NCI-H748 (cell line): ENCODE measurements around the gene KSR1.
"Not testable (repeated sequence)": the region's sequence is repeated elsewhere in the genome, so short reads cannot be mapped to it uniquely, and the experiment has no call there.

ENCODE experiments used
- DNase-seq: peaks from one replicate; lab custom pipeline; 2025; ENCODE audit not compliant: unreplicated experiment; lab: John Stamatoyannopoulos, UW

Gene KSR1

GRCh38 chr17:27671591-27671910 lies 215.3 kb downstream of the KSR1 start:
- no peak for DNase-seq

DNA sequence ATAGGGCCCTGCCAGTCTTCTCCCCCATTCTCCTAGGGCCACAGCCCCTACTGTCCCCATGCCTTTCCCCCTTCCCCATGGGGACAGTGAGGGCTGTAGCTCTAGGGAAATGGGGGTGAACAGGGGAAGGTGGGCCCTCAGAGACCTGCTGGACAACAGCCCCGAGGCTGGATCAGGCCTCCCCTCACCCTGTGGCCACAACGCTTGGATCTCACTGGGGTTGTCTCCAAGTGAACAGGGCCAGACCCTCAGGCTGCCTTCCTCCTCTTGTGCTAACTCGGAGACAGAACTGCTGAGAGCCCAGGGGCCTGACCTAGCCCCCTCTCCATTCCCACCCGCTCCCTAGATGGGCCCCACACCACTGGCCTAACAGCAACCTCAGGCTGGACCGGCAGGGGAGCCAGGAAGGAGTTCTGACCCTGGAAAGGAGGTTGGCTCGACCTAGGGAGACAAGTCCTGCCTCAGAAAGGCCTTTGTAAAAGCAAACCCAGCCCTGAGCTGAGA lies 215.8 kb downstream of the KSR1 start:
- DNase-seq: not testable (repeated sequence)

- no peak for DNase-seq
These were observed 218.1 kb downstream of the KSR1 start for GRCh38 chr17:27674335-27674734.
